ENCODE results near the gene SYVN1.

GRCh38 chr11:65130631-65131416 lies 3.5 kb downstream of the SYVN1 start:
- no peak for TF ChIP-seq CTCF (IDR thresholded peaks at IDR 0.05)
- no peak for TF ChIP-seq EP300 (IDR thresholded peaks at IDR 0.05)
- TF ChIP-seq POLR2A (IDR thresholded peaks at IDR 0.05), result no peak
- TF ChIP-seq POLR2AphosphoS5 (IDR thresholded peaks at IDR 0.05), result no peak
